Skeletal muscle tissue (tissue), 4 donors: Measurements from ENCODE around the gene PLCB4. TPM values are rescaled to one million over a fixed set of nuclear protein-coding genes. Genes with fewer than 3 reads are reported as not detected.

Source experiments
- H3K27ac ChIP-seq: one replicate; pipeline ENCODE4 v1.7.0; 2013; ENCODE audit warnings: mild to moderate bottlenecking, low read depth, low read length, inconsistent platforms
- H3K27me3 ChIP-seq, 3 donors: one replicate each; pipeline ENCODE4 v1.7.0; 2013; ENCODE audit warnings: low read length in 3 of 3; ENCODE audit not compliant: control insufficient read depth in 3 of 3, insufficient read depth in 3 of 3
- H3K36me3 ChIP-seq, 3 donors: one replicate each; pipeline ENCODE4 v1.7.0; 2013; ENCODE audit warnings: low read length in 3 of 3; ENCODE audit not compliant: control insufficient read depth in 3 of 3, insufficient read depth in 3 of 3
- H3K4me1 ChIP-seq, 3 donors: one replicate each; pipeline ENCODE4 v1.7.0; 2013; ENCODE audit warnings: low read length in 3 of 3, mild to moderate bottlenecking in 3 of 3; ENCODE audit not compliant: control insufficient read depth in 3 of 3, insufficient read depth in 3 of 3
- H3K4me3 ChIP-seq, 3 donors: one replicate each; pipeline ENCODE4 v1.7.0; 2013; ENCODE audit warnings: low read length in 3 of 3
- H3K9ac ChIP-seq, 3 donors: one replicate each; pipeline ENCODE4 v1.7.0; 2013; ENCODE audit warnings: low read length in 3 of 3, mild to moderate bottlenecking in 3 of 3, moderate library complexity in 2 of 3, low read depth in 1 of 3
- H3K9me3 ChIP-seq, 3 donors: one replicate each; pipeline ENCODE4 v1.7.0; 2013; ENCODE audit warnings: low read length in 3 of 3; ENCODE audit not compliant: control insufficient read depth in 3 of 3
- total RNA-seq: library from RNA; depleted of rRNA; stranded (reverse); fragments of >200 nt; gene quantifications from one replicate; pipeline ENCODE4 v1.2.3, GENCODE V29; 2014
- donor health status: Osteomylitis.

PLCB4 gene
- total RNA-seq, 1 donor from 2014 or later: 6.3 TPM

DNA sequence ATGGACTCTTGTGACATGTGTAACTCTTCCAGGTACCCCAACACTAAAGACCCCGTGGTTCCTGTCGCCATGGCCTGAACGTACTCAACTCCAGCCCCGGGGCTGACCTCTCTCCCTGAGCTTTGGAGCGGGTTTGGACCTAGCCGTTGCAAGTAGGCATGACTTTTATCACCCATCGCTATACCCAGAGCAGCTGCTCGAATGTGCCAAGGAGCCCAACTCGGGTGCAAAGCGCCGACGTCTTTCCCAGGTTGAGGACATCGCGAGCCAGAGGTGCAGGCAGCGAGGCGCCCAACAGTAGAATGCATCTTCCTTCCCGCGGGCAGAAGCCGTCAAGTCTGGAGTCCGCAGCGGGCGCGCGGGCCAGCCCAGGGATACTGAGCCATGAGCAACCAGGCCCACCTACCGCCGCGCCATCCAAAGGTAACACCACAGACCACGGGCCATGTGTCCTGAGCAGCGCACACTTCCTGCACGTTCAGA, 439.9 kb downstream of the PLCB4 start:
- no peak overlapping the region for H3K4me3 ChIP-seq
- no peaks in the 10 kb centered on the region for H3K36me3 ChIP-seq
- no peak overlapping the region for H3K27ac ChIP-seq
- H3K27me3 ChIP-seq: peaks cover 43 to 53% (median 49%) of the 10 kb centered on the region in 3 donors
- peaks cover 3 to 4% (median 3%) of the 10 kb centered on the region in 3 donors for H3K4me1 ChIP-seq
- no peaks in the 10 kb centered on the region for H3K9me3 ChIP-seq
- H3K9ac ChIP-seq: no peak overlapping the region

DNA sequence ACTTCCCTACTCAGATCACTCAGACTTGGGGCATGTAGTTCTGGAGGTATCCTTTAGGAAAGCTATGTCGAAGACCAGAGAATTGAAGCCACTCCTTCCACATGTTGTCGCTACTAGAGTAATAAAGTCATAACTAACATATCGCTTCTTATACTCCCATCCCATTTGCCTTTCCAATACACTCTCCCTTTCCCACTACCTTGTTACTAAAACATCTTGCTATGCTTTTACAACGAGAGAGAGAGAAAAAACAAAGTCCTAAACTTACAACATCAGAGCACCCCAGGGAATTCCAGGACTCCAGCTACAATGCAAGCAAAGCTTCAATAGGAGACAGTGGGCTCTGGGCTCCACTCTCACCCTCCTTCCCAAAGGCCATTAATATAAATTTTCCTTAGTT, 440.4 kb downstream of the PLCB4 start:
- H3K4me3 ChIP-seq: no peak overlapping the region
- peaks cover 3 to 4% (median 3%) of the 10 kb centered on the region in 3 donors for H3K4me1 ChIP-seq
- H3K9me3 ChIP-seq: no peaks in the 10 kb centered on the region
- no peak overlapping the region for H3K27ac ChIP-seq
- no peak overlapping the region for H3K9ac ChIP-seq
- H3K27me3 ChIP-seq: peaks cover 48 to 53% (median 52%) of the 10 kb centered on the region in 3 donors
- H3K36me3 ChIP-seq: no peaks in the 10 kb centered on the region

DNA sequence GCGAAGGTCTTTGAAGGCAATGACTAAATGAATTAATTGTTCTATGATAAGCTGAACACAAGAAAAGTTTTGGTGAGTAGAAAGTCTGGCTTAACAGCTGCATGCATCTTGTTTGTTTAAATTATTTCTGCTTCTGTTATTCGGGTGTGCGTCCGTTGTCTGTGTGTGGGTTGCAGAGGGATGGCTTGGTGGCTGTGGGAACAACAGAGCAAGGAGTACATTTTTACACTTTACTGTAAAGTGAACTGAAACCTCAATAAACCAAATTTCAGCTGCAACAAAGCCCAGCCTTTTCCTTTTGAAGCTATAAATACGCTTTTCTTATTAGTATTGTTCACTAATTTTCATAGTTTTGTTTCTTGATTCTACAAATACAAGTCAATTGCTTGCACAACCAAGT, 442.0 kb downstream of the PLCB4 start:
- Histone ChIP-seq H3K4me1 (peaks cover 7 to 17% (median 10%) of the 10 kb centered on the region in 3 donors), H3K9ac (no peak overlapping the region), H3K27ac (no peak overlapping the region), H3K4me3 (no peak overlapping the region), H3K9me3 (no peaks in the 10 kb centered on the region), H3K36me3 (no peaks in the 10 kb centered on the region), H3K27me3 (peaks cover 49 to 64% (median 60%) of the 10 kb centered on the region in 3 donors)

DNA sequence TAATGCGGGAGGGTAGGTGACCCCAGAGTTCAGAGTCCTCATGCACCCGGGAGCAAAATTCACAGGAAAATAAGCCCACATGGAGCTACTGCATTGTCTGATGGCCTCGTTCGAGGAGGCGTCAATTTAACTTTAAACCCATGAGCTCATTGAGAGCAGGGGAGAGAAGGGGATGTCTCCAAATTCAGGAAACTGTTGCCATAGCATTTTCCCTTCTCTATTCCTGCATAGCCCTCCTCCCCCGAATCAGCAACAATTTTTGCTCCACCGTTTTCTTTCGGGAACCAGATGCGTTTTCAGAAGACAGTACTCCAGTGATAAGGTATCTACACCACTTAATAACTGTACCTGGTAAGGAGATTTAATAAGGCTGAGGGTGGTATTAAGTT, 445.2 kb downstream of the PLCB4 start:
- Histone ChIP-seq H3K27me3 (peaks cover 36 to 55% (median 45%) of the 10 kb centered on the region in 3 donors), H3K9ac (no peak overlapping the region), H3K9me3 (no peaks in the 10 kb centered on the region), H3K36me3 (no peaks in the 10 kb centered on the region), H3K27ac (no peak overlapping the region), H3K4me1 (peaks cover 5 to 20% (median 7%) of the 10 kb centered on the region in 3 donors), H3K4me3 (no peak overlapping the region)

DNA sequence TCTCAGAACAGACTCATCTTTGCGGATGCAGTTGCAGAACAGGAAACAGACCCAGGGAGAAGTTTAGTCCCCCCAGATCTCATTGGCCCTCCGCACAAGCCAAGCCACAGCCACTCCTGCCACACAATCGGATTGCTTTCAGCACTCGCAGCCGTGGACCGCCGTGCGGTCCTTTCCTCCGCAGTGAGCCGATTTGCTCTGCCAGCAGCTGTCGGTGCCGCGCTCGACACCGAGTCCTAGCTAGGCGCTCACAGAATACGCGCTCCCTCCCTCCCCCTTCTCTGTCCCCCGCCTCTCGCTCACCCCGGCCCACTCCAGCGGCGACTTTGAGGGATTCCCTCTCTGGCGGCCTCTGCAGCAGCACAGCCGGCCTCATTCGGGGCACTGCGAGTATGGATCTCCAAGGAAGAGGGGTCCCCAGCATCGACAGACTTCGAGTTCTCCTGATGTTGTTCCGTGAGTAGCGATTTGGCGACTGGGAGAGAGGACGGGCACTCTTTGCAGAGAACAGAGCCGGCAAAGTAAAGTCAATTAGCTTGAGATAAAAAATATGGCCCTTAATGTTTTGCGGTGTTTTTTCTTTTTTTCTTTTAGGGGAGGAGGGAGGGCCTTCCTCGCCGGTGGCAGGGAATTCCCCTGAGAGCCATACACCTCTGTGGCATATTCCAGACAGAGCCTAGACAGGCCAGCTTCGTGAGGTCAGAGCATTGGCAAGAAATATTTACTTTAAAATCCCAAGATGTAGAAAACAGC, 445.8 kb downstream of the PLCB4 start, which contains the start of gene LAMP5:
TSS of gene LAMP5 (plus strand) at position 130 of the 753 bp plus-strand sequence. CDS start at position 393, 263 bp downstream.
- Histone ChIP-seq H3K27me3 (peaks cover 32 to 52% (median 41%) of the 10 kb centered on the region in 3 donors), H3K36me3 (no peaks in the 10 kb centered on the region), H3K27ac (no peak within 1 kb of the TSS), H3K4me3 (no peak within 1 kb of the TSS), H3K9me3 (no peaks in the 10 kb centered on the region), H3K9ac (no peak within 1 kb of the TSS), H3K4me1 (peaks cover 5 to 20% (median 7%) of the 10 kb centered on the region in 3 donors)

DNA sequence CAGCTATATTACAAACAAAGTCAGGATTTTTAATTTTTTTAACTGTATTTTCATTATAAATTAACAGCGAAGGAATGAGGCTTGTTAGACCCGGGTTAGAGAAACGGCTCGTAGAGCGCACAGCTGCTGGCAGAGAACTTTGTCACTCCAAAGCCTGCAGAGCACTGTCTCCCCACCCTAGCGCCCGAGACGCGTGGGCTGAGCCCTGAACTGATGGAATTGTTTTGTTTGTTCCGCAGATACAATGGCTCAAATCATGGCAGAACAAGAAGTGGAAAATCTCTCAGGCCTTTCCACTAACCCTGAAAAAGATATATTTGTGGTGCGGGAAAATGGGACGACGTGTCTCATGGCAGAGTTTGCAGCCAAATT, 446.3 kb downstream of the PLCB4 start:
- no peak overlapping the region for H3K27ac ChIP-seq
- H3K36me3 ChIP-seq: no peaks in the 10 kb centered on the region
- H3K9me3 ChIP-seq: no peaks in the 10 kb centered on the region
- H3K27me3 ChIP-seq: peaks cover 32 to 53% (median 46%) of the 10 kb centered on the region in 3 donors
- H3K4me1 ChIP-seq: peaks cover 5 to 20% (median 7%) of the 10 kb centered on the region in 3 donors
- no peak overlapping the region for H3K9ac ChIP-seq
- H3K4me3 ChIP-seq: no peak overlapping the region

DNA sequence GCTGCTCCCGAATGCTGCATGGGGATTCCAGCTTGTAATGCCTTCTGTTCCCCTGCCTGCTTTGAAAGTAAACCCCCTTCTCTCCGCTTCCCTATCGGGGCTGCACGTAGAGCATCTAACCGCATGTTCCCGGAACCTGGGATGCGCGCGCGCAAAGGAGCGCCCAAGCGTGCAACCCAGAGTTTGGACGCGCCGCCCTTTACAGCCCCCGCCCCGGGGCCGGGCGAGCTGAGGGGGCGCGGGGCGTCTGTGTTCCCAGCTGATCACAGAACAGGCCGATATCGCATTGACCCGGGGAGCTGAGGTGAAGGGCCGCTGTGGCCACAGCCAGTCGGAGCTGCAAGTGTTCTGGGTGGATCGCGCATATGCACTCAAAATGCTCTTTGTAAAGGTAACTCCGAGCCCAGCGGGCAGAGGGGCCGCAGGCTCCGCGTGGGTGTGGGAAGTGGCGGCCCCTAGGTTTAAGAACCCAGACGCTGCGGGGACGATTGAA, 446.9 kb downstream of the PLCB4 start:
- Histone ChIP-seq H3K4me1 (peaks cover 5 to 20% (median 7%) of the 10 kb centered on the region in 3 donors), H3K9ac (no peak overlapping the region), H3K9me3 (no peaks in the 10 kb centered on the region), H3K36me3 (no peaks in the 10 kb centered on the region), H3K4me3 (no peak overlapping the region), H3K27me3 (peaks cover 32 to 55% (median 49%) of the 10 kb centered on the region in 3 donors), H3K27ac (no peak overlapping the region)

DNA sequence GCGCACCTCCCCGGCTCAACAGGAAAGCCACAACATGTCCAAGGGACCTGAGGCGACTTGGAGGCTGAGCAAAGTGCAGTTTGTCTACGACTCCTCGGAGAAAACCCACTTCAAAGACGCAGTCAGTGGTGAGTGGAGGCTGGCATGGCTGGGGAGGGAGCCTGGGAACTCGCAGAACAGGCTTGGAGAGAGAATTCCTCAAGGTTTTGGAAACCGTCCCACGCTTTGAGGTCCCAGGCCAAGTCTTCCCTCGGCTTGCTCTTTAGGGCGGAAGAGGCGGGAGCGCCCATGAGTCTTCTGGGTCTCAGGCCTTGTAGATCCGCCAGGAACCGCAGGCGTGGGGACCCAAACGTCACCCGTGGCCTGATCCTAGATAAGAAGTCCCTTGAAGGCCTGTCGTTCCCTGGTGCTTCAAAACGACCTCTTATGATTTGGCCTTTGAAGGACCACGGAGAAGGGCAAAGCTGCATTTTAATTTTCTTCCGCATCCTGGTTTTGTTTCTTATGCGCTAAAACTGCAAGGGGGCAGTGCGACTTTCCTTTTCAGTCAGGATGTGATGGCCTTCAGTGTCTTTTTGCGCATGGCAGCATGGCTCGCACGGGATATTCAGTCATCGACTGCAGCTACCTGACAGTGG, 447.5 kb downstream of the PLCB4 start:
- no peak overlapping the region for H3K9ac ChIP-seq
- H3K36me3 ChIP-seq: no peaks in the 10 kb centered on the region
- H3K9me3 ChIP-seq: no peaks in the 10 kb centered on the region
- peak overlapping the region in 2 of 3 donors; percentile 22 to 43 for H3K4me3 ChIP-seq
- peaks cover 5 to 20% (median 7%) of the 10 kb centered on the region in 3 donors for H3K4me1 ChIP-seq
- H3K27me3 ChIP-seq: peaks cover 34 to 58% (median 54%) of the 10 kb centered on the region in 3 donors
- no peak overlapping the region for H3K27ac ChIP-seq

DNA sequence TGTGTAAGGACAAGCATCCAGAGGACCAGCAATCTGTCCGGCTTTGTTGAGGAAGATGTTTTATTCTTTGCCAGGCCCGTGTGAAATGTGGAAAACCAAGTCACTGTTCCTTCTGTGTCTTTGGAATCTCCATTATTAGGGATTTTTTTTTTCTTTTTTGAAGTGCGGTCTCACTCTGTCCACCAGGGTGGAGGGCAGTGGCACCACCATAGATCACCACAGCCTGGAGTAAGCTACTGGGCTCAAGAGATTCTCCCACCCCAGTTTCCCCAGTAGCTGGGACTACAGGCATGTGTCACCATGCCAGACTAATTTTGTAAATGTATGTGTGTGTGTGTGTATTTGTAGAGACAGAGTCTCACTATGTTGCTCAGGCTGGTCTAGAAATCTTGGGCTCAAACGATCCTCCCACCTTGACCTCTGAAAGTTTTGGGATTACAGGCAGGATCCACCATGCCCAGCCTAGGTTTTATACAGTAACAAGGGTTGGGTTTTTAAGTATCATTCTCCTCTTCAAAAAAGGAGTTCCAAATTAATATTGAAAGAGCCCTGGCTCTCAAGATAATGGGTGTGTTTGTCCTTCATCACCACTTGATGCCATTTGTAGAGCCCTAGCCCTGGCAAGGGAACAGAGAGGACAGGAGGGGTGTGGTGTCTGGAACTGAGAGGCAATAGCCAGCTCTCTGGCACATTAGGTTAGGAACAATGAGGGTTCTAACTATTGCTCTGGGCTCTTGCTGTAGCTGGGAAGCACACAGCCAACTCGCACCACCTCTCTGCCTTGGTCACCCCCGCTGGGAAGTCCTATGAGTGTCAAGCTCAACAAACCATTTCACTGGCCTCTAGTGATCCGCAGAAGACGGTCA, 448.6 kb downstream of the PLCB4 start:
- Histone ChIP-seq H3K27me3 (peaks cover 34 to 52% (median 50%) of the 10 kb centered on the region in 3 donors), H3K9me3 (no peaks in the 10 kb centered on the region), H3K4me1 (peaks cover 5 to 20% (median 7%) of the 10 kb centered on the region in 3 donors)

More for the DNA sequence above, 448.6 kb downstream of the PLCB4 start:
- Histone ChIP-seq H3K9ac (no peak overlapping the region), H3K4me3 (no peak overlapping the region), H3K36me3 (no peaks in the 10 kb centered on the region), H3K27ac (no peak overlapping the region)
